Nephron (organoid): ENCODE measurements around the gene DRD4.

Experiments used
- H3K27ac Mint-ChIP-seq, 3 experiments: 2 replicates each; pipeline ENCODE4 v1.8.0; 2020; ENCODE audit warnings: mixed read lengths in 3 of 3, mild to moderate bottlenecking in 2 of 3, moderate library complexity in 1 of 3
- H3K27me3 Mint-ChIP-seq: 2 replicates; pipeline ENCODE4 v1.8.0; 2021; ENCODE audit warnings: low read depth, mild to moderate bottlenecking, moderate library complexity, mixed read lengths
- H3K36me3 Mint-ChIP-seq: 2 replicates; pipeline ENCODE4 v1.8.0; 2020; ENCODE audit warnings: low read depth, mixed read lengths
- H3K4me1 Mint-ChIP-seq: 2 replicates; pipeline ENCODE4 v1.8.0; 2020; ENCODE audit warnings: mixed read lengths
- H3K4me3 Mint-ChIP-seq, 3 experiments: 2 replicates each; pipeline ENCODE4 v1.8.0; 2020; ENCODE audit warnings: mild to moderate bottlenecking in 3 of 3, mixed read lengths in 3 of 3, moderate library complexity in 2 of 3
- H3K9me3 Mint-ChIP-seq: 2 replicates; pipeline ENCODE4 v1.8.0; 2020; ENCODE audit warnings: mixed read lengths
- CTCF ChIP-seq, 3 experiments: fragments of 200-600 bp; sonication (generic); IDR thresholded peaks; one replicate each; pipeline ENCODE4 v1.5.0; 2021; ENCODE audit warnings: antibody characterized with exemption in 3 of 3; ENCODE audit not compliant: unreplicated experiment in 3 of 3

Gene DRD4

DNA sequence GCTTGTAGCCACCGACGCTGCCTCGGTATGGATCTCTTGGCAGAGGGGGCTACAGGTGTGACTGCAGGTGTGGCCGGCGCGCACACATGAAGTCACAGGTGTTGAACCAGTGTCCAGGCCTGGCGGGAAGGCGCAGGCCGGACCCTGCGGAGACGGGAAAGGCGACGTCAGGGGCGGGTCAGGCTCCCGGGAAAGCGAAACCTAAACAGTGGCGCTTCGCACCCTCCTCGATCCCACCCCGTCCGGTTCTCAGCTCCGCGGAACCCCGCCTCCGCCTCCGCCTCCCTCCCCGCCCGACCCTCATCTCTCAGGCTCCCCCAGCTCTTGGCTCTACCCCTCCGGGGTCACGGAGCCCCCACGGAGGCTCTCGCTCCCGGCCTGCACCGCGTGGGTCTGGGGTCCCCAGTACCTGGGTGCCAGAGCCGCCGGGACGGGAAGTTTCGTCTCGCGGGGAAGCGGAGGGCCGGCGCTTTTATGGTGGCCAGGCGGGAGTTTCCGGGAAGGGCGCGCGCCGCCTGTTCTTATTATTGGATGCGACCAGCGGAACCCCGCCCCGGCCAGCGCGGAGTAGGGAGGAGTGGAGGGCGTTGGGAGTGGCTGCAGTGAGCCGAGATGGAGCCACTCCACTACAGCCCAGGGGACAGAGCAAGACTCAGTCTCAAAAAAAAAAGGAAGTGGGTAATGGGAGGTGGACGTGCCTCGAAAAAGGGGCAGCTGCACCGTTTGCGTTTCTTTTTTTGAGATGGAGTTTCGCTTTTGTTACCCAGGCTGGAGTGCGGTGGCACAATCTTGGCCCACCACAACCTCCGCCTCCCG lies 21.4 kb upstream of the DRD4 start, which contains the start of gene IRF7:
Gene IRF7 (minus strand): TSS at position 447 of the 816 bp plus-strand sequence. CDS start 586 bp downstream, outside the sequence.
- H3K27me3 Mint-ChIP-seq = no peaks in the 10 kb centered on the region
- H3K36me3 Mint-ChIP-seq = peaks cover 11% of the 10 kb centered on the region
- no peaks in the 10 kb centered on the region for H3K9me3 Mint-ChIP-seq
- peak within 1 kb of the TSS; percentile 82 to 83 (median 82) for H3K4me3 Mint-ChIP-seq
- peak within 1 kb of the TSS in 2 of 3 experiments; percentile 63 to 68 for H3K27ac Mint-ChIP-seq
- no peak for TF ChIP-seq CTCF (IDR thresholded peaks at IDR 0.05; ENCODE audit: unreplicated experiment in 3 of 3)
- peaks cover 14% of the 10 kb centered on the region for H3K4me1 Mint-ChIP-seq

GRCh38 chr11:616320-617198 lies 20.5 kb upstream of the DRD4 start:
- H3K36me3 Mint-ChIP-seq = peaks cover 8% of the 10 kb centered on the region
- H3K27ac Mint-ChIP-seq = no peak overlapping the region
- TF ChIP-seq CTCF (IDR thresholded peaks at IDR 0.05; ENCODE audit: unreplicated experiment in 3 of 3) = no peak
- H3K4me3 Mint-ChIP-seq = peak overlapping the region in 2 of 3 experiments; percentile 82
- no peaks in the 10 kb centered on the region for H3K27me3 Mint-ChIP-seq
- no peaks in the 10 kb centered on the region for H3K9me3 Mint-ChIP-seq
- H3K4me1 Mint-ChIP-seq = peaks cover 14% of the 10 kb centered on the region

- H3K9me3 Mint-ChIP-seq = no peaks in the 10 kb centered on the region
- peaks cover 7% of the 10 kb centered on the region for H3K4me1 Mint-ChIP-seq
- no peaks in the 10 kb centered on the region for H3K27me3 Mint-ChIP-seq
Measured at GRCh38 chr11:617199-617911, 19.7 kb upstream of the DRD4 start.

GRCh38 chr11:617912-618682 lies 19.0 kb upstream of the DRD4 start:
- Mint-ChIP-seq H3K27me3 (peaks cover 2% of the 10 kb centered on the region), H3K36me3 (no peaks in the 10 kb centered on the region), H3K9me3 (no peaks in the 10 kb centered on the region), H3K4me1 (peaks cover 5% of the 10 kb centered on the region), H3K4me3 (no peak overlapping the region), H3K27ac (no peak overlapping the region)
- no peak for TF ChIP-seq CTCF (IDR thresholded peaks at IDR 0.05; ENCODE audit: unreplicated experiment in 3 of 3)

More at GRCh38 chr11:617199-617911, 19.7 kb upstream of the DRD4 start:
- no peak for TF ChIP-seq CTCF (IDR thresholded peaks at IDR 0.05; ENCODE audit: unreplicated experiment in 3 of 3)
- Mint-ChIP-seq H3K36me3 (peaks cover 2% of the 10 kb centered on the region), H3K4me3 (no peak overlapping the region), H3K27ac (no peak overlapping the region)
